GM21717 (cell line): ENCODE results near the gene RTCA.
"Not testable (repeated sequence)": the region's sequence is repeated elsewhere in the genome, so short reads cannot be mapped to it uniquely, and the experiment has no call there.

Experiments used
- ATAC-seq: cut with Tn5 transposase; IDR thresholded peaks from one replicate; pipeline ENCODE4 v1.9.1; 2021; ENCODE audit warnings: mild to moderate bottlenecking, moderate library complexity; ENCODE audit not compliant: unreplicated experiment

The RTCA gene

DNA sequence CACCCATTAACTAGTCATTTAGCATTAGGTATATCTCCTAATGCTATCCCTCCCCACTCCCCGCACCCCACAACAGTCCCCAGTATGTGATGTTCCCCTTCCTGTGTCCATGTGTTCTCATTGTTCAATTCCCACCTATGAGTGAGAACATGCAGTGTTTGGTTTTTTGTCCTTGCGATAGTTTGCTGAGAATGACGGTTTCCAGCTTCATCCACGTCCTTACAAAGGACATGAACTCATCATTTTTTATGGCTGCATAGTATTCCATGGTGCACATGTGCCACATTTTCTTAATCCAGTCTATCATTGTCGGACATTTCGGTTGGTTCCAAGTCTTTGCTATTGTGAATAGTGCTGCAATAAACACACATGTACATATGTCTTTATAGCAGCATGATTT is 7.6 kb upstream of the RTCA start:
- ATAC-seq: not testable (repeated sequence)

DNA sequence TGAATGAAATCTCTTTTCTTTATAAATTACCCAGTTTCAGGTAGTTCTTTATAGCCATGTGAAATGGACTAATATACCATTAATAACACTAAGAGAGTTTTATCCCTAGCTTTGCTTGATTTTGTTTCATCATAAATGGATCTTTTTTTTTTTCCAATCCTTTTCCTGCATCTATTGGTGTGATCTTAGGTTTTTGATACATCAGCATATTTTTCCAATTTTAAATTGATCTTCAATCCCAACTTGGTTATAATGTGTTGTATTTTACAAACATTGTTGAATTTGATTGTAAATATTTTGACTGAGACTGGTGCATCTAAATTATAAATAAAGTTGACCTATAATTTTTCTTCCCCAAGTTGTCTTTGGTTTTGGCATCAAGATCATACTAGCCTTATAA is 4.3 kb upstream of the RTCA start:
- ATAC-seq: no peak

DNA sequence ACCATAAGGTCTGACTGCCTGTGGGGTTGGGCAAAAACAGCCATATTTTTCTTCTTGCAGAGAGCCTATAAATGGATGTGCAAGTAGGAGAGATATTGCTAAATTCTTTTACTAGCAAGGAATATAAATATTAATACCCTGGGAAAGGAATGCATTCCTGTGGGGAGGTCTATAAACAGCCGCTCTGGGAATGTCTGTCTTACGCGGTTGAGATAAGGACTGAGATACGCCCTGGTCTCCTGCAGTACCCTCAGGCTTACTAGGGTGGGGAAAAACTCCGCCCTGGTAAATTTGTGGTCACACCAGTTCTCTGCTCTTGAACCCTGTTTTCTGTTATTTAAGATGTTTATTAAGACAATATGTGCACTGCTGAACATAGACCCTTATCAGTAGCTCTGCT is 1.9 kb upstream of the RTCA start:
- not testable (repeated sequence) for ATAC-seq

DNA sequence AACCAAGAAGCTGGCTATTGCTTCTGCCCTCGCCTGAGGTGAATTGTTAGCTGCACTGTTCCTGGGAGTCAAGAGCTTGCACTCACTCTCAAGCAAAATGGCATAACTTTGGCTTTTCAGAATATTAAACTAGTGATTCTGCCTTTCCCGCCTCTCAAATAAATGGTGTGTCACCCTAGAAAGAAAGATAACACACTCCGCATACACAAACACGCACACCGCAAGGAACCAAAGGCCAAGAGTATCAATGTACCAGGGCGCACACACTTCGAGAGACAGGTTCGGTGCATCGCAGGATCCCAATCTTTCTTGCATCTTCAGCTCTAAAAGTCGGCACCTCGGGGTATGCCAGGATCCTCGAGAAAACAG is 470 bp upstream of the RTCA start:
- ATAC-seq: peak; percentile 28

DNA sequence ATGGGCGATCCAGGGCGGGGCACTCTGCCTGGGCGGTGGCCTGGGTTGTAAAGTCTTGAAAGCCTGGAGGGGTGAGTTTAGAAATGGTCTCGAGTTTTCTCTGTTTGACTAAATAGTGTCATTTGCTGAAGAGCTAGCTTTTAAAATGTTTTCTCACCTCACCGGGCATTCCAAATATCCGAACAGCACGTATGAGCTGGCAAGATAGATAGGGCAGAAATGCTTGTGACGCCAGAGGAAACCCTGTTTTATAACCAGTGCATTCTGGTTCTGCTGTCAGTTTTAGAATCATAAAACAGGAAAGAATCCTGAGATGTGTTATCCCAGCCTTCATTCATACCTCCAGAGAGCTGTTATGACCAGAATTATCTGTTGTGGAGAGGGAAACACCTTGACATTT is 725 bp downstream of the RTCA start:
- ATAC-seq: peak; percentile 36

DNA sequence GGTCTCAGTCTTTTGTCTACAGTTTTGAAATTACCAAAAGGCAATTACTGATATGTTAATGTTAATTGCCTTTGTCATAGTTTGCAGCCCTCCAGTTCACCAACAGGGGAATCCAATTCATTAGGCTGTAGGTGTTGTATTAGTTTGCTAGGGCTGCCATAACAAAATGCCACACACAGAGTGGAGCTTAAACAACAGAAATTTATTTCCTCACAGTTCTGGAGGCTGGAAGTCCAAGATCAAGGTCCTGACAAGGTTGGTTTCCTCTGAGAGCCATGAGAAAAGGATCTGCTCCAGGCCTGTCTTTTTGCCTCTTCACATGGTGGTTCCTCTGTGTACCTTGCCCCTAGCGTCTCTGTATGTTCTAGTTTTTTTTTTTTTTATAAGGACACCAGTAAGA is 1.3 kb downstream of the RTCA start:
- ATAC-seq: no peak

DNA sequence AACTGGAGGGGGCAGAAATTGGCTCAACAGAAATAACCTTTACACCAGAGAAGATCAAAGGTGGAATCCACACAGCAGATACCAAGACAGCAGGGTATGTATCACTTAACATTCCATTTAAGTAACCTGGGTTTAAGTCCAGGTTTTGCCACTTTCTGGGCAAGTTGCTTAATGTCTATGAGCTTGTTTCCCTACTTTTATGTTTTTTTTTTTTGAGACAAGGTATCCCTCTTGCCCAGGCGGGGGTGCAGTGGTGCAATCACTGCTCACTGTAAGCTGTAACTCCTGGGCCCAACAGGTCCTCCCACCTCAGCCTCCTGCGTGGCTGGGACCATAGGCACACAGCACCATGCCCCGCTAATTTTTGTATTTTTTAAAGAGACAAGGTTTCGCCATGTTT is 2.2 kb downstream of the RTCA start:
- no peak for ATAC-seq

DNA sequence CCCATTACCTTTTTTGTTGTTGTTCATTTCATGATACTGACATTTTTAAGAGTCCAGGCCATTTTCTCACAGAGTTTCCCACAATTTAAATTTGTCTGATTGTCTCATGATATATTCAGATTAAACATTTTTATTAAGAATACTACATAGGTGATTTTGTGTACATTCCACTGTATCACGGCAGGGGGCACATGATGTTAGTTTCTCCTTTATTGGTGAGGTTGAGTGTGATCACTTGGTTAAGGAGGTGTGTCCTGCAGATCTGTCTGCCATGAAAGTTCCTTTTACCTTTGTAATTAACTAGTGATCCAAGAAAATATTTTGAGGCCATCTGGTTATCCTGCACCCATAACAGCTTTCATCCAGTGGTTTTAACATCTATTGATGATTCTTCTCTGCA is 11.8 kb downstream of the RTCA start:
- ATAC-seq: no peak

DNA sequence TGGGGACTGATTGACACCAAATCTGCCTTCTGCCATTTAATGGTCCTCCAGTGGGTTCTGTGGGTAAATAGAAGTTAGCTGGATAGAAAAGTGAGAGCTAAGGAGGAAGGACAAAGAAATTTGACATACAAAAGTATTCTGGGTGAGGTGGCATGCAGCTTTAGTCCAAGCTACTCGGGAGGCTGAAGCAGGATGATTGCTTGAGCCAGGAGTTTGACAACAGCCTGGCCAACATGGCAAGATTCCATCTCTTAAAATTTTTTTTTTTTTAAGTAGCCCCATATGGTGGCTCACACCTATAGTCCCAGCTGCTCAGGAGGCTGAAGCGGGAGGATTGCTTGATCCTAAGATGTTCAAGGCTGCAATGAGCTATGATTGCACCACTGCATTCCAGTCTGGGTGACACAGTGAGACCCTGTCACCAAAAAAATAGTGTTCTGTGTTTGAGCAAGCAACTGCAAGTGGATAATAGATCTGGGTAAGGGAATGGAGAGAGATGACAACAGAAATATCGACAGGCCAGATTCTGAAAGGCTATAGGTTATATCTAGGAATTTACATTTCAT is 13.4 kb downstream of the RTCA start:
- ATAC-seq: no peak

DNA sequence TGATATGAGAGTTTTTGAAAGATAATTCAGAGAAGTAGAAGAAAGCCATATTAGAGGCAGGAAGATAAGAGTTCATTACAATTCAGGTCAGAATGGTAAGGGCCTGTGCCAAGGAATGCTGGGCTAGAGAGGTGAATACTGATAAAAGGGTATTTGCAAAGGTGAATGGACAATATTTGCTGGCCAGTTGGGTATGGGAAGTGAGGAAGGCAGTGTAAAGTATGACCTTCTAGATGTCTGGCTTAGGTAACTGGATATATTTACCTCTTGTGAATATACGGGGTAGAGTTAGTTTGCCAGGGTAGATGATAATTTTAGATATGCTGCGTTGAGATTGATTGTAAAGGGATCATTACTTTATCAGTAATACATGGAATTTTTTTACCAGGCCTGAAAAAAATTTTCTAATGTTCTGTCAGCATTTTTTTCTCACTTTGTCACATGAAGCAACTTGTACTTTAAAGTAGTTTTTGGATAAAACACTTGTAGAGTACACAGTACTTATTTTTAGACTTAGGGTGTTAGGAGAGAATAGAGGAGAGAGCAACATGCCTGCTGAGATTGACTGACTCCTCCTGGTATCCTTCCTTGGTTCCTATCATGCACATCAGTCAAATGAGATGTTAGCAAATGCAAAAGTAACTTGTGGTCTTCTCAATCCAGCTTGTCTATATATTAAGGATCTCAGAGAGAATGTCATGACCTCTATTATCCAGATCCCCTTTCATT is 14.1 kb downstream of the RTCA start:
- no peak for ATAC-seq

DNA sequence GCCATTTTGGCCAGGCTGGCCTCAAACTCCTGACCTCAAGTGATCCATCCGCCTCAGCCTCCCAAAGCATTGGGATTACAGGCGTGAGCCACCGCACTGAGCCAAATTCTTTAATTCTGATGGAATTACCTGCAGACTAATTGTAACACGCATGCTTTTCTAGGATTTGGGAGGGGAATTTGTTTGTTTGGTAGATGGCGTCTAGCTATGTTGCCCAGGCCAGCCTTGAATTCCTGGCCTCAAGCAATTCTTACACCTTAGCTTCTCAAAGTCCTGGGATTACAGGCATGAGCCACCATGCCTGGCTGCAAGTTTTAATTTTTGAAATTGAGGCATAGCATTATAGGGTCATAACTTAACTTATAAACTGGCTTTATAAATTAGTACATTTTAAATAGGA is 18.6 kb downstream of the RTCA start:
- no peak for ATAC-seq

DNA sequence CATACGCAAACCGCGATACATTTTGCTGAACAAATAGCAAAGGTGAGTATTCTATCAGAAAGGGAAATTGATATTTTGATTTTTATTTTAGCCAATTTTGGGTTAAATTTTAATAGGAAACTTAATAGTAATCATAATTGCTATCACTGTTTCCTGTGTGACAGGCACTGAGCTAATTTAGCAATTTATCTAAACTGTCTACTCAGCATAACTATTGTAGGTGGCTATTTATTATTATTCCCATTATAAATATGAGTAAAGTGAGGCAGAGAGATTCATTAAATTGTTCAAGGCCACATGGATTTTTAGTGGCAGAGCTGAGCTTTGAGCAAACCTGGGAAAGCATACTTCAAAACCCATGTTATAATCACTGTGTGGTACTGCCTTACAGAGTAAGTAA is 21.1 kb downstream of the RTCA start:
- no peak for ATAC-seq

DNA sequence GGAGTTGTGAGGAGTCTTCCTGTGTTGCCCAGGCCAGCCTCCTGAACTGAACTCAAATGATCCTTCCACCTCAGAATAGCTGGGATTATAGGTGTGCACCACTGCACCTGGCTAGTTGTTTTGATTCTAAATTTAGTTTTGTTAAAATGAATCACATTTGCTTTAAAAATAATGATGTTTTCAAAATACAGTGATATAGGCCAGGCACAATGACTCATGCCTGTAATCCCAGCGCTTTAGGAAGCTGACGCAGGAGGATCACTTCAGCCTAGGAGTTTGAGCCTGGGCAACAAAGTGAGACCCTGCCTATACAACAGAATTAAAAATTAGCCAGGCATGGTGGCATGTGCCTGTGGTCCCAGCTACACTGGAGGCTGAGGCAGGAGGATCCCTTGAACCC is 24.3 kb downstream of the RTCA start:
- no peak for ATAC-seq

DNA sequence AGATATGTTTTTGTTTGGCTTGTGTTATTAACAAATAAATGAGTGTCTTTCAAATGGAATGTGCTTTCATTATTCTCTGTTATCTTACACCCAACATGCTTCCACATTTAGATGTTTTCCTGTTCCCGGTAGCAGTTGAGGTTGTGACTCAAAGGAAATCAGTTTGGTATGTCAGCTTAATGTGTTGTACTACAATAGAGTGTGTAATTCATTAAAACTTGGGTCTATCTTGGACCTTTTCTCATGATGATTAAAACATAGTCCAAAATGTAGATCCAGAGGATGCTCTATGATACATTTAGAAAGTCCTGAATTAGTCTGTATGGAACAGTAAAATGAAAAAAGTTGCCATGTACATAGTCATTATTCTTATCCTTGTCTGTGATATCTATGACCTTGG is 26.7 kb downstream of the RTCA start:
- ATAC-seq: no peak

DNA sequence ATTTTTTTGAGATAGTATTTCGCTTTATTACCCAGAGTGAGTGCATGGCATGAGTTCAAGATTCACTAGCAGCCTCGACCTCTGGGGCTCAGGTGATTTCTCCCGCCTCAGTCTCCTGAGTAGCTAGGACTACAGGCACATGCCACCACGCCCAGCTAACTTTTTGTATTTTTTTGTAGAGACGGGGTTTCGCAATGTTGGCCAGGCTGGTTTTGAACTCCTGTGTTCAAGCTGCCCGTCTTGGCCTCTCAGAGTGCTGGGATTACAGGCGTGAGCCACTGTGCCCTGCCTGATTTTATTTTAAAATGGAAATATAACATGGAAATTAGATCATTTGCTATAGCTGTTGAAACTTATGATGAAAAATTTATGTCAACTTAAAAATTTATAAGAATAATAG is 30.1 kb downstream of the RTCA start:
- no peak for ATAC-seq

DNA sequence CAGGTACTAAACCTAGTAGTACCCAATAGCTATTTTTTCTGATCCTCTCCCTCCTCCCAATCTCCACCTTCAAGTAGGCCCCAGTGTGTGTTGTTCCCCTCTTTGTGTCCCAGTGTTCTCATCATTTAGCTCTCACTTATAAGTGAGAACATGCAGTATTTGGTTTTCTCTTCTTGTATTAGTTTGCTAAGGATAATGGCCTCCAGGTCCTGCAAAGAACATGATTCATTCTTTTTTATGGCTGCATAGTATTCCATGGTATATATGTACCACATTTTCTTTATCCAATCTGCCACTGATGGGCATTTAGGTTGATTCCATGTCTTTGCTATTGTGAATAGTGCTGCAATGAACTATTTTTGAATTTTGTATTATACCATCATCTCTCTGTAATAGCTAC is 31.0 kb downstream of the RTCA start:
- not testable (repeated sequence) for ATAC-seq

DNA sequence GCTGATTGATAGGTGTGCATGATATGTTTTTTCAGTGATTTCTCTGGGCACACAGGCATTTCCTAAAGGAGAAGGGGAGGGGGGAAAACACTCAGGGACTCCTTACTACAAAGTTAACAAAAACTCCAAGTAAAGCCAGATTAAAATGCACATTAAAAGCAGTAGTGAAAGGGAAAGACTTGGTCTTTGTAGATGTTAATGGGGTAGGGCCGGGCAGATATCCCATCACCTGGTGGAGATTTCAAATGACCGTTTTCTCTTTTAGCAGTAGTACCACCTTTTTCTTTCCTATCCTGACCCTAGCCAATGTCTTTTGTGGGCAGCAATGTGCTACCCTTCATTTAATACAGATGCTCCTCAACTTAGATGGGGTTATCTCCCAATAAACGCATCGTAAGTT is 32.5 kb downstream of the RTCA start:
- ATAC-seq: no peak

DNA sequence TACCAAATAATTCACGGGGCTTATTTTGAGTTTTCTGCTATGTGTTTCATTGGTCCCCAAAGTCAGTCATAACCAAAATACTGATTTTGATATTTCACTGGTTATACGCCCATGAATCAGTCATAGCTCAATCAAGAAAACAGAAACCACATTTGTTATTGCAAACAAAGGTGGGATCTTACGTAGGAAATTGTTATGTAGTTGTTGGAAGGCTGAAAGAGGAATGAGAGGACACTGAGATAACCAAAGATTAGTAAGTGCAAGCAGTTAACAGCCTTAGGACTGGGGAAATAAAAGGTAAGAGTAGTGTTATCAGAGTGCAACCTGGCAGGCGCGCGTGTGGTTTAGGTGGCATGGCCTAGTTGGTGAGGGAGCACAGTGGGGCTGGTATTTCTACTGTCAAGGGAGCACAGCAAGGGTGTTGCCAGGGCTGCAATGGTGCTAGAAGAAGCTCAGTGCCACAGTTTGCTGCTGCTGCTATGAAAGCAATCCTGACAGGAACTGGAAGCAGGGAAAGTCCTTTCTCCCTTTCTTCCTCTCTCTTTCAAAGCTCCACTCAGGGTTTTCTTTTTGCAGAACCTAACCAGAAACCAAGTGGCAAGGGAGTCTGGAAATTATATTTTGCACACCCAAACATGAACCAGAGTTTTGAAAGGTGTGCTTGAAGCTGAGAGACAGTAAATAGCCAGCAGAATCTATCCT is 33.7 kb downstream of the RTCA start:
- ATAC-seq: no peak

DNA sequence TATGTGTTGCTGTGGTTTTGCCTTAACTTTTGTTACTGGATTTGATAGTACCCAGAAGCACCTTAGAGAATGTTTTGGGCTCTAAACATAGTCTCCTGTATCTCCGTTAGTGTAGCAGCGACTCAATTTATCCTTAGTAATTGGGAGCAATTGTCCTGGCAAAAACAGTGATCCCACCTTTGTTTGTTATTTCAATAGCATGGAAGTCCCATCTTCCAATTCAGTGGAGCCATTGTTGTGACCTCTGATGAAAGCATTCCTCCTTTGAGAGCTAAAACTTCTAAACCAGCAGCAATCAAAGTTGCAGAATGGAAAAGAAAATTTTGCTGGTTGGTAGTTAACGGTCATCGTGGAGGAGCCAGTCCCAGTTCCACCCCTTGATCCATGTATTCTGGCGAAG is 34.7 kb downstream of the RTCA start:
- no peak for ATAC-seq

DNA sequence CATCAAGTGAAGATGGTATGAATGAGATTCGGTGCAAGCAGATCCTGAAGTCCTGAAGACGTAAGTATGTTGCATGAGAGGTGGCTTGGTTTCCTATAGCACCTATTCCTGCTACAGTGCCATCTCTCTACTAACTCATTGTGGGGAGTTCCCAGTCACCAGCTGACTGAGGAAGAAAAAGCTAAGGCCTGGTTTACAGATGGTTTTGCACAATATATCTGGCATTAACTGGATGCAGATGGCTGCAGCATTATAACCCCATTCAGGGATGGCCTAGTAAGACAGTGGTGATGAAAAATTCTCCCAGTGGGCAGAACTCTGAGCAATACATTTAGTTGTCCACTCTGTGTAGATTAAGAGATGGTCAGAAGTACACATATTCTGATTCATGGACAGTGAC is 36.7 kb downstream of the RTCA start:
- no peak for ATAC-seq

DNA sequence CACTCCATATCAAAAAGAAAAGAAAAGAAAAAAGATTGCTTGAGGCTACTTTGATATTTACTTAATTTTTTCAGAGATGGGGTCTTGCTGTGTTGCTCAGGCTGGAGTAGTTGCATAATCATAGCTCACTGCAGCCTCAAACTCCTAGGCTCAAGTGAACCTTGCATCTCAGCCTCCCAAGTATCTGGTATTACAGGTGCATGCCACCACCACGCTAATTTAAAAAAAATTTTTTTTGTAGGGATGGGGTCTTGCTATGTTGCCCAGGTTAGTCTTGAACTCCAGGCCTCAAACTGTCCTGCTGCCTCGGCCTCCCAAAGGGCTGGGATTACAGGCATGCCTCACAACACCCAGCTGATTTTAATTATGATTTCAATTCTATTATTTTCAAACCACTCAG is 38.2 kb downstream of the RTCA start:
- no peak for ATAC-seq

DNA sequence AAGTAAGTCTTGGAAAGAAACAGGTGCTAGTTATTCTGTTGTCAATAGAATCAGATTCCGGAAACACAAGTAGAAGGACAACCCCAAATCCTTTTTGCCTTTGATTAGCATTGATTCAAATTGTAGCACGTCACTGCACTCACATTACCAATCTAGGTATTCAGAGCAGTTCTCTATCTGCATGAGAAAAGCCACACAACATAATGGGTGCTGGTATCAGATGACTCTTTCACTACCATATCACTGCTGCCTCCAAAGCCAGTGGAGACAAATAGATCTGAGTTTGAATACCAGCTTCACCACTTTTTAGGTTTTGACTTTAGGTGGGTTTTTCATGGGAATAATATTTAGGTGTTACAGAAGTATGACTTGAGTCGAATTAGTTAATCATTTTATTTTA is 38.9 kb downstream of the RTCA start:
- ATAC-seq: no peak

DNA sequence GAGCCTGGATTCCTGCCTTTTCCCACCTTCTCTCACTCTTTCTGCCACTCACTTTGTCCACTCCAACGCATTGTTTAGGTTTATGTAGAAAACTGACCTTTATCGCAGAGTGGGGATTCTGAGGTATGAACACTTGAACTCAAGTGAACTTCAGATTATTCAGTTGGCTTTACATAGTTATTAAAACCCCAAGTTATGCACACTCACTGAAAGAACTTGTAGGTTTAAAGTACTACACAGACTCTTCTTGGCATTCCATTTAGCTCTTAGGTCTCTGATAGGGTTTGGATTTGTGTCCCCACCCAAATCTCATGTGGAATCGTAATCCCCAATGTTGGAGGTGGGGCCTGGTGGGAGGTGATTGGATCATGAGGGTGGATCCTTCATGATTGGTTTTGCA is 39.9 kb downstream of the RTCA start:
- no peak for ATAC-seq
